ENCODE data around the gene PURB. TPM values are rescaled to one million over a fixed set of nuclear protein-coding genes. Genes with fewer than 3 reads are reported as not detected.
A peak's percentile ranks its signal among the peaks of the same experiment; 100 is the strongest.

The PURB gene
- total and polyA plus RNA-seq, 9 of the 15 experiments (the other 6 are each of a cell fraction or from before 2014, with no cell fraction given), result 1.6 to 14.1 (median 8.8) TPM

GRCh38 chr7:44847920-44848634 lies 37.3 kb downstream of the PURB start, which contains the start of gene H2AZ2 (continued):
- TF ChIP-seq, protein P1, sequence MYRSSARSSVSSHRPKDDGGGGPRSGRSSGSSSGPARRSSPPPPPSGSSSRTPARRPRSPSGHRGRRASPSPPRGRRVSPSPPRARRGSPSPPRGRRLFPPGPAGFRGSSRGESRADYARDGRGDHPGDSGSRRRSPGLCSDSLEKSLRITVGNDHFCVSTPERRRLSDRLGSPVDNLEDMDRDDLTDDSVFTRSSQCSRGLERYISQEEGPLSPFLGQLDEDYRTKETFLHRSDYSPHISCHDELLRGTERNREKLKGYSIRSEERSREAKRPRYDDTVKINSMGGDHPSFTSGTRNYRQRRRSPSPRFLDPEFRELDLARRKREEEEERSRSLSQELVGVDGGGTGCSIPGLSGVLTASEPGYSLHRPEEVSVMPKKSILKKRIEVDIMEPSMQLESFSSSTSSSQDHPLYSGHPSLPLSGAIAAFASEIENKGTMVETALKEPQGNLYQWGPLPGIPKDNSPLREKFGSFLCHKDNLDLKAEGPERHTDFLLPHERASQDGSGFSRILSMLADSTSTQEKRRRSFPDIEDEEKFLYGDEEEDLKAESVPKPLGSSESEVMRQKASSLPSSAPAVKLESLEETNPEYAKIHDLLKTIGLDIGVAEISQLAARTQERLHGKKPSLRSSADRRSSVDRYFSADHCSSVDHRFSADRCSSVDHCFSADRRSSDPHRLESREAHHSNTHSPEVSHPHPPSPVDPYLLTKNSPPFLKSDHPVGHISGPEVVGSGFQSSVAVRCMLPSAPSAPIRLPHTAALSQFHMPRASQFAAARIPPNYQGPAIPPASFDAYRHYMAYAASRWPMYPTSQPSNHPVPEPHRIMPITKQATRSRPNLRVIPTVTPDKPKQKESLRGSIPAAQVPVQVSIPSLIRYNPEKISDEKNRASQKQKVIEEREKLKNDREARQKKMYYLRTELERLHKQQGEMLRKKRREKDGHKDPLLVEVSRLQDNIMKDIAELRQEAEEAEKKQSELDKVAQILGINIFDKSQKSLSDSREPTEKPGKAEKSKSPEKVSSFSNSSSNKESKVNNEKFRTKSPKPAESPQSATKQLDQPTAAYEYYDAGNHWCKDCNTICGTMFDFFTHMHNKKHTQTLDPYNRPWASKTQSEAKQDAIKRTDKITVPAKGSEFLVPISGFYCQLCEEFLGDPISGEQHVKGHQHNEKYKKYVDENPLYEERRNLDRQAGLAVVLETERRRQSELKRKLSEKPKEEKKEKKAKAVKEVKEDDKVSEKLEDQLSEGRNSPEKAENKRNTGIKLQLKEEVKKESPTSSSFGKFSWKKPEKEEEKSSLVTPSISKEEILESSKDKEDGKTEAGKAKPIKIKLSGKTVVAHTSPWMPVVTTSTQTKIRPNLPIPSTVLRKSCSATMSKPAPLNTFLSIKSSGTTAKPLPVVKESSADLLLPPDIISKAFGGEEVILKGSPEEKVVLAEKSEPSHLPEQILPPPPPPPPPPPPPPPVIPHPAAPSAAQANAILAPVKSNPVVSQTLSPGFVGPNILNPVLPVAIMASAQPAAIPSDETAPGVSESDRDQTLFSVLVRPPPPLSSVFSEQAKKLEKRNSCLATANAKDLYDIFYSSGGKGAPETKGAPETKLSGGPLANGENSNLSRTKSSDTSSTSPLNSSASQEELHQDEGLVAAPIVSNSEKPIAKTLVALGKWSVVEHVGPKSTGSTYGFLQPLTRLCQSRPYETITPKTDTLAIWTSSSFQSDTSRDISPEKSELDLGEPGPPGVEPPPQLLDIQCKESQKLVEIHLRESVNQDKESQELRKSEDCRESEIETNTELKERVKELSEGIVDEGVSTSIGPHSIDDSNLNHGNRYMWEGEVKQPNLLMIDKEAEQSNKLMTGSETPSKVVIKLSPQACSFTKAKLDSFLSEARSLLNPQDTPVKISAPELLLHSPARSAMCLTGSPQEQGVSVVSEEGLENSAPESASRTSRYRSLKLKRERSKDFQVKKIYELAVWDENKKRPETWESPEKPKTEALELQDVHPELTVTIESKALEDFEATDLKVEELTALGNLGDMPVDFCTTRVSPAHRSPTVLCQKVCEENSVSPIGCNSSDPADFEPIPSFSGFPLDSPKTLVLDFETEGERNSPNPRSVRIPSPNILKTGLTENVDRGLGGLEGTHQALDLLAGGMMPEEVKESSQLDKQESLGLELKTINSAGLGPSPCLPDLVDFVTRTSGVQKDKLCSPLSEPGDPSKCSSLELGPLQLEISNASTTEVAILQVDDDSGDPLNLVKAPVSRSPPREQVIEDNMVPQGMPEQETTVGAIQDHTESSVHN (IDR thresholded peaks at IDR 0.05; ENCODE audit: borderline replicate concordance in 1 of 2, low read depth in 1 of 2), result no peak
- TF ChIP-seq POLR2AphosphoS2 (IDR thresholded peaks at IDR 0.05; ENCODE audit: low read length), result peak; percentile 84; the same call in 1 of the 2 replicates
- no peak for TF ChIP-seq BRCA1 (IDR thresholded peaks at IDR 0.05)
- TF ChIP-seq BRCA1 (CRISPR knock-in tag; IDR thresholded peaks at IDR 0.05), result no peak
- no peak for TF ChIP-seq ZNF76 (CRISPR knock-in tag; IDR thresholded peaks at IDR 0.05; ENCODE audit: borderline replicate concordance)
- TF ChIP-seq SAFB2 (IDR thresholded peaks at IDR 0.05; ENCODE audit: borderline replicate concordance, low read depth, low read length, severe bottlenecking), result no peak
- peak; percentile 93 for TF ChIP-seq POLR2AphosphoS5 (IDR thresholded peaks at IDR 0.05; ENCODE audit: control insufficient read depth, insufficient read depth, low read depth, low read length)
- no peak for TF ChIP-seq BDP1 (IDR thresholded peaks at IDR 0.05; ENCODE audit: insufficient read depth, insufficient read length)
- TF ChIP-seq FOXA3 (CRISPR knock-in tag; conservative IDR thresholded peaks at IDR 0.05 in 1 of 2, IDR thresholded peaks at IDR 0.05 in 1 of 2), result 0 out of 4 replicates have a peak, but pooled peaks of 1 of the 2 experiments have one; percentile 6
- TF ChIP-seq ZNF551 (CRISPR knock-in tag; IDR thresholded peaks at IDR 0.05), result no peak
- peak; percentile 66 for TF ChIP-seq GMEB1 (CRISPR knock-in tag; IDR thresholded peaks at IDR 0.05)
- no peak for TF ChIP-seq KHSRP (IDR thresholded peaks at IDR 0.05)
- no peak for TF ChIP-seq ZBTB8A (IDR thresholded peaks at IDR 0.05; ENCODE audit: partially characterized antibody)
- TF ChIP-seq NKRF (IDR thresholded peaks at IDR 0.05; ENCODE audit: borderline replicate concordance), result no peak; the same call in 1 of the 2 replicates
- TF ChIP-seq KDM5B (IDR thresholded peaks at IDR 0.05; ENCODE audit: insufficient replicate concordance, low read depth, low read length), result peak; percentile 87

Data from K562 (cell line).